Upper lobe of left lung (tissue), 6 donors: ENCODE measurements around the gene MXRA5. TPM values are rescaled to one million over a fixed set of nuclear protein-coding genes. Genes with fewer than 3 reads are reported as not detected.
"Not testable (repeated sequence)": the region's sequence is repeated elsewhere in the genome, so short reads cannot be mapped to it uniquely, and the experiment has no call there.

Experiments
- ATAC-seq, 2 donors: fragments of 200-7000 bp; cut with Tn5 transposase; one replicate each; pipeline ENCODE4 v1.9.1; 2022; ENCODE audit warnings: mild to moderate bottlenecking in 2 of 2, moderate library complexity in 2 of 2; ENCODE audit not compliant: low FRiP score in 2 of 2
- DNase-seq, 2 donors: peaks; one replicate each; pipeline ENCODE4 v3.0.0-alpha.2; 2019 to 2020
- H3K27ac ChIP-seq, 4 donors: fragments of 200-600 bp; sonication (generic); one replicate each; pipeline ENCODE4 v1.5.1; 2016 to 2019
- H3K27me3 ChIP-seq, 4 donors: fragments of 200-600 bp; sonication (generic); one replicate each; pipeline ENCODE4 v1.5.1; 2017 to 2019
- H3K36me3 ChIP-seq, 4 donors: fragments of 200-600 bp; sonication (generic); one replicate each; pipeline ENCODE4 v1.5.1; 2016 to 2019
- H3K4me1 ChIP-seq, 4 donors: fragments of 200-600 bp; sonication (generic); one replicate each; pipeline ENCODE4 v1.5.1; 2018 to 2019
- H3K4me3 ChIP-seq, 4 donors: fragments of 200-600 bp; sonication (generic); one replicate each; pipeline ENCODE4 v1.5.1; 2017 to 2019; ENCODE audit warnings: mild to moderate bottlenecking in 2 of 4, moderate library complexity in 1 of 4
- H3K9me3 ChIP-seq, 4 donors: fragments of 200-600 bp; sonication (generic); one replicate each; pipeline ENCODE4 v1.5.1; 2018 to 2019
- CTCF ChIP-seq, 6 experiments: fragments of 450-650 bp in 4 of 6; fragments of 200-600 bp in 2 of 6; sonication (generic) in 2 of 6; IDR thresholded peaks; one replicate each; pipeline ENCODE4 v1.5.1; 2016 to 2019; ENCODE audit warnings: antibody characterized with exemption in 6 of 6
- EP300 ChIP-seq, 4 donors: sonication (generic); formaldehyde crosslinking; IDR thresholded peaks; one replicate each; pipeline ENCODE4 v1.5.1; 2017; ENCODE audit warnings: antibody characterized with exemption in 4 of 4, control low read depth in 2 of 4
- POLR2A ChIP-seq, 4 donors: fragments of 450-650 bp; IDR thresholded peaks; one replicate each; pipeline ENCODE4 v1.5.1; 2016 to 2017; ENCODE audit warnings: antibody characterized with exemption in 4 of 4, mild to moderate bottlenecking in 2 of 4
- POLR2AphosphoS5 ChIP-seq, 2 donors: sonication (generic); formaldehyde crosslinking; IDR thresholded peaks; one replicate each; pipeline ENCODE4 v1.5.1; 2017; ENCODE audit warnings: antibody characterized with exemption in 2 of 2
- WGBS, 2 donors: methylation state at CpG; one replicate each; pipeline ENCODE4 v1.1.5; 2017 to 2018; 5-methylcytosine and 5-hydroxymethylcytosine counted together
- total RNA-seq, 6 donors: library from RNA; depleted of rRNA in 4 of 6; stranded (reverse); fragments of >200 nt in 4 of 6; gene quantifications; one replicate each; pipeline versions ENCODE4 v1.1.0 to v1.2.1, GENCODE V29; 2016 to 2021
- donor health status: DM: no; HTN: no; CAD: no; lungs with moderate emphysema.
- donor health status: DM: no; HTN: yes; CAD: no; lungs with severe emphysema.

MXRA5 gene
- total RNA-seq, 6 donors from 2014 or later = 1.0 to 10.2 (median 2.0) TPM

- no peaks in the 10 kb centered on the region for H3K27me3 ChIP-seq
- H3K4me1 ChIP-seq = no peaks in the 10 kb centered on the region
- no peak overlapping the region for H3K4me3 ChIP-seq
- DNase-seq = no peak
- no peak for TF ChIP-seq POLR2A (IDR thresholded peaks at IDR 0.05)
- no peak for TF ChIP-seq POLR2AphosphoS5 (IDR thresholded peaks at IDR 0.05)
- no peak for TF ChIP-seq EP300 (IDR thresholded peaks at IDR 0.05)
- no peak for TF ChIP-seq CTCF (IDR thresholded peaks at IDR 0.05)
- no peaks in the 10 kb centered on the region for H3K9me3 ChIP-seq
- no peak overlapping the region for H3K27ac ChIP-seq
- no peak for ATAC-seq
- no peaks in the 10 kb centered on the region for H3K36me3 ChIP-seq
- WGBS, 2 donors = 82 to 84% methylated on average over 3 of the region's 3 CpGs
These were observed 27.8 kb upstream of the MXRA5 start for GRCh38 chrX:3374108-3374800.

GRCh38 chrX:3371163-3371562, 24.7 kb upstream of the MXRA5 start:
- 75 to 77% methylated on average over 4 of the region's 4 CpGs for WGBS, 2 donors
- ATAC-seq (no peak), DNase-seq (no peak)
- TF ChIP-seq POLR2A (IDR thresholded peaks at IDR 0.05) (no peak), POLR2AphosphoS5 (IDR thresholded peaks at IDR 0.05) (no peak), CTCF (IDR thresholded peaks at IDR 0.05) (no peak), EP300 (IDR thresholded peaks at IDR 0.05) (no peak)
- H3K4me3 ChIP-seq = no peak overlapping the region
- H3K4me1 ChIP-seq = no peaks in the 10 kb centered on the region
- H3K36me3 ChIP-seq = no peaks in the 10 kb centered on the region
- no peak overlapping the region for H3K27ac ChIP-seq
- no peaks in the 10 kb centered on the region for H3K9me3 ChIP-seq
- H3K27me3 ChIP-seq = no peaks in the 10 kb centered on the region

GRCh38 chrX:3370656-3371055, 24.2 kb upstream of the MXRA5 start:
- Histone ChIP-seq H3K9me3 (no peaks in the 10 kb centered on the region), H3K36me3 (no peaks in the 10 kb centered on the region), H3K4me3 (no peak overlapping the region), H3K4me1 (no peaks in the 10 kb centered on the region), H3K27me3 (no peaks in the 10 kb centered on the region), H3K27ac (no peak overlapping the region)
- 32 to 61% methylated on average over 2 to 3 of the region's 3 CpGs for WGBS, 2 donors
- ATAC-seq (no peak), DNase-seq (no peak)
- TF ChIP-seq POLR2A (IDR thresholded peaks at IDR 0.05) (no peak), CTCF (IDR thresholded peaks at IDR 0.05) (no peak), POLR2AphosphoS5 (IDR thresholded peaks at IDR 0.05) (no peak), EP300 (IDR thresholded peaks at IDR 0.05) (no peak)

GRCh38 chrX:3362956-3363355, 16.5 kb upstream of the MXRA5 start:
- Histone ChIP-seq H3K4me3 (no peak overlapping the region), H3K4me1 (no peaks in the 10 kb centered on the region), H3K36me3 (no peaks in the 10 kb centered on the region), H3K27me3 (no peaks in the 10 kb centered on the region), H3K27ac (no peak overlapping the region), H3K9me3 (no peaks in the 10 kb centered on the region)
- TF ChIP-seq POLR2AphosphoS5 (IDR thresholded peaks at IDR 0.05) (no peak), EP300 (IDR thresholded peaks at IDR 0.05) (no peak), CTCF (IDR thresholded peaks at IDR 0.05) (no peak), POLR2A (IDR thresholded peaks at IDR 0.05) (no peak)
- ATAC-seq (no peak), DNase-seq (no peak)
- WGBS, 2 donors = 63 to 89% methylated on average over 3 to 4 of the region's 4 CpGs

GRCh38 chrX:3360881-3361280, 14.4 kb upstream of the MXRA5 start:
- ATAC-seq (no peak), DNase-seq (peak in 1 of 2 donors; percentile 46)
- 79 to 81% methylated on average over 12 to 14 of the region's 14 CpGs for WGBS, 2 donors
- Histone ChIP-seq H3K9me3 (no peaks in the 10 kb centered on the region), H3K4me1 (no peaks in the 10 kb centered on the region), H3K27ac (no peak overlapping the region), H3K27me3 (no peaks in the 10 kb centered on the region), H3K4me3 (no peak overlapping the region), H3K36me3 (no peaks in the 10 kb centered on the region)
- TF ChIP-seq EP300 (IDR thresholded peaks at IDR 0.05) (no peak), POLR2AphosphoS5 (IDR thresholded peaks at IDR 0.05) (no peak), CTCF (IDR thresholded peaks at IDR 0.05) (no peak), POLR2A (IDR thresholded peaks at IDR 0.05) (no peak)

GRCh38 chrX:3352741-3353140, 6.3 kb upstream of the MXRA5 start:
- H3K4me1 ChIP-seq, ATAC-seq, H3K9me3 ChIP-seq, H3K27ac ChIP-seq, H3K27me3 ChIP-seq, H3K36me3 ChIP-seq, H3K4me3 ChIP-seq, DNase-seq: not testable (repeated sequence)
- 74 to 90% methylated on average over 3 of the region's 3 CpGs for WGBS, 2 donors
